ENCODE measurements around the gene COL6A6. TPM values are rescaled to one million over a fixed set of nuclear protein-coding genes. Genes with fewer than 3 reads are reported as not detected.

The COL6A6 gene
- total RNA-seq, 1 donor from 2014 or later = not detected

DNA sequence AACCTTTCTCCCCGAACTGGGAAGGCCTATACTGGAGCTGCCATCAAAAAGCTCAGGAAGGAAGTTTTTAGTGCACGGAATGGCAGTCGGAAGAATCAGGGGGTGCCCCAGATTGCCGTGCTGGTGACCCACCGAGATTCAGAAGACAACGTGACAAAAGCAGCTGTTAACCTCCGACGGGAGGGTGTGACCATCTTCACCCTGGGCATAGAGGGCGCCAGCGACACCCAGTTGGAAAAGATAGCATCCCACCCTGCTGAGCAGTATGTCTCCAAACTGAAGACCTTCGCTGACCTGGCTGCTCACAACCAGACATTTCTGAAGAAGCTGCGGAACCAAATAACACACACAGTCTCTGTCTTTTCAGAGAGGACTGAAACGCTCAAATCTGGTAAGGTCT, 48.2 kb downstream of the COL6A6 start:
- peaks cover 12% of the 10 kb centered on the region for H3K27me3 Mint-ChIP-seq (ENCODE audit: low read depth)
- H3K27ac Mint-ChIP-seq (ENCODE audit: unreplicated experiment) = no peak overlapping the region
- H3K36me3 Mint-ChIP-seq (ENCODE audit: low read depth) = no peaks in the 10 kb centered on the region
- no peaks in the 10 kb centered on the region for H3K9me3 Mint-ChIP-seq (ENCODE audit: low read depth)
- no peak overlapping the region for H3K4me3 Mint-ChIP-seq (ENCODE audit: unreplicated experiment)
- no peaks in the 10 kb centered on the region for H3K4me1 Mint-ChIP-seq (ENCODE audit: low read depth)
- TF ChIP-seq, protein P1, sequence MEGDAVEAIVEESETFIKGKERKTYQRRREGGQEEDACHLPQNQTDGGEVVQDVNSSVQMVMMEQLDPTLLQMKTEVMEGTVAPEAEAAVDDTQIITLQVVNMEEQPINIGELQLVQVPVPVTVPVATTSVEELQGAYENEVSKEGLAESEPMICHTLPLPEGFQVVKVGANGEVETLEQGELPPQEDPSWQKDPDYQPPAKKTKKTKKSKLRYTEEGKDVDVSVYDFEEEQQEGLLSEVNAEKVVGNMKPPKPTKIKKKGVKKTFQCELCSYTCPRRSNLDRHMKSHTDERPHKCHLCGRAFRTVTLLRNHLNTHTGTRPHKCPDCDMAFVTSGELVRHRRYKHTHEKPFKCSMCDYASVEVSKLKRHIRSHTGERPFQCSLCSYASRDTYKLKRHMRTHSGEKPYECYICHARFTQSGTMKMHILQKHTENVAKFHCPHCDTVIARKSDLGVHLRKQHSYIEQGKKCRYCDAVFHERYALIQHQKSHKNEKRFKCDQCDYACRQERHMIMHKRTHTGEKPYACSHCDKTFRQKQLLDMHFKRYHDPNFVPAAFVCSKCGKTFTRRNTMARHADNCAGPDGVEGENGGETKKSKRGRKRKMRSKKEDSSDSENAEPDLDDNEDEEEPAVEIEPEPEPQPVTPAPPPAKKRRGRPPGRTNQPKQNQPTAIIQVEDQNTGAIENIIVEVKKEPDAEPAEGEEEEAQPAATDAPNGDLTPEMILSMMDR (IDR thresholded peaks at IDR 0.05) = no peak
- DNase-seq (ENCODE audit: low spot score) = no peak

Other genes starting within 250 kb of the COL6A6 start
- not detected in 3 replicates for gene COL6A5, start 171.5 kb upstream of the COL6A6 start, total RNA-seq
- 16.9 to 28.0 TPM (median 17.7 TPM) in 3 replicates for gene PIK3R4, start 229.7 kb downstream of the COL6A6 start, total RNA-seq

All from chondrocyte (in vitro differentiated cells).